HS-5 (cell line): ENCODE results near the gene USP47.

Source experiments
- DNase-seq: peaks from one replicate; pipeline ENCODE4 v3.0.0-alpha.2; 2012; ENCODE audit warnings: low read depth

Gene USP47, protein sequence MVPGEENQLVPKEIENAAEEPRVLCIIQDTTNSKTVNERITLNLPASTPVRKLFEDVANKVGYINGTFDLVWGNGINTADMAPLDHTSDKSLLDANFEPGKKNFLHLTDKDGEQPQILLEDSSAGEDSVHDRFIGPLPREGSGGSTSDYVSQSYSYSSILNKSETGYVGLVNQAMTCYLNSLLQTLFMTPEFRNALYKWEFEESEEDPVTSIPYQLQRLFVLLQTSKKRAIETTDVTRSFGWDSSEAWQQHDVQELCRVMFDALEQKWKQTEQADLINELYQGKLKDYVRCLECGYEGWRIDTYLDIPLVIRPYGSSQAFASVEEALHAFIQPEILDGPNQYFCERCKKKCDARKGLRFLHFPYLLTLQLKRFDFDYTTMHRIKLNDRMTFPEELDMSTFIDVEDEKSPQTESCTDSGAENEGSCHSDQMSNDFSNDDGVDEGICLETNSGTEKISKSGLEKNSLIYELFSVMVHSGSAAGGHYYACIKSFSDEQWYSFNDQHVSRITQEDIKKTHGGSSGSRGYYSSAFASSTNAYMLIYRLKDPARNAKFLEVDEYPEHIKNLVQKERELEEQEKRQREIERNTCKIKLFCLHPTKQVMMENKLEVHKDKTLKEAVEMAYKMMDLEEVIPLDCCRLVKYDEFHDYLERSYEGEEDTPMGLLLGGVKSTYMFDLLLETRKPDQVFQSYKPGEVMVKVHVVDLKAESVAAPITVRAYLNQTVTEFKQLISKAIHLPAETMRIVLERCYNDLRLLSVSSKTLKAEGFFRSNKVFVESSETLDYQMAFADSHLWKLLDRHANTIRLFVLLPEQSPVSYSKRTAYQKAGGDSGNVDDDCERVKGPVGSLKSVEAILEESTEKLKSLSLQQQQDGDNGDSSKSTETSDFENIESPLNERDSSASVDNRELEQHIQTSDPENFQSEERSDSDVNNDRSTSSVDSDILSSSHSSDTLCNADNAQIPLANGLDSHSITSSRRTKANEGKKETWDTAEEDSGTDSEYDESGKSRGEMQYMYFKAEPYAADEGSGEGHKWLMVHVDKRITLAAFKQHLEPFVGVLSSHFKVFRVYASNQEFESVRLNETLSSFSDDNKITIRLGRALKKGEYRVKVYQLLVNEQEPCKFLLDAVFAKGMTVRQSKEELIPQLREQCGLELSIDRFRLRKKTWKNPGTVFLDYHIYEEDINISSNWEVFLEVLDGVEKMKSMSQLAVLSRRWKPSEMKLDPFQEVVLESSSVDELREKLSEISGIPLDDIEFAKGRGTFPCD (N-terminal part only)

DNA sequence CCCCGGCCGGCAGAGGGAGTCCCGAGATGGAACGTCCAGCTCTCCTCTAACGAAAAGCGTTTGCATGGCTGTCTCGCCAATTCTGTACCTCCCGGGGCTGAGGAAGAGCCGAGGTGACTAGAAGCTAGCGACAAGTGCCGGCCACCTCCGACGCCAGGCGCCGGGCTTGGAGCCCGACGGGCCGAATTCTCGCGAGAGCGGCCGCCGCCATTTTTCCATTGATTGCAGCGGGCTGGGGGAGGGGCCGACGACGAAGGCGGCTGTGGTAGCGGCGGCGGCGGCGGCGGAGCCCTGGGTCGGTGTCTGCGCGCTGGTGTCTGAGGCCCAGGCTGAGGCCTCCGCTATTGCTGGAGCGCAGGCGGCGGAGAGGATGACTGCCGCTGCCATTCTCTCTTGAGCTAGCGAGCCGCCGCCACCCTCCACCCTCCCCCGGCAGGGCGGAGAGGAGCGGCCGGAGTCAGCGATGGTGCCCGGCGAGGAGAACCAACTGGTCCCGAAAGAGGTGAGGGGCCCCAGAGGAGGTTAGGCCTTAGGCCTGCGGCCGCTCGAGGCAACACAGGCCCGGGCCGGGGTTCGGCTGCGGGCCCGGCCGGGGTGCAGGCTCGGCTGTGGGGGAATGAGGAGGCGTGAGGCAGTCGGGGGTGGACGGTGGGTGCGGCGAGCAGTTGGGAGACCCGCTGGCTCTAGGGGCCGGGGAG, at the start of gene USP47:
USP47 (plus strand) TSS at position 250 of the 698 bp plus-strand sequence; CDS start at position 464, 214 bp downstream.
- peak; percentile 47 for DNase-seq

DNA sequence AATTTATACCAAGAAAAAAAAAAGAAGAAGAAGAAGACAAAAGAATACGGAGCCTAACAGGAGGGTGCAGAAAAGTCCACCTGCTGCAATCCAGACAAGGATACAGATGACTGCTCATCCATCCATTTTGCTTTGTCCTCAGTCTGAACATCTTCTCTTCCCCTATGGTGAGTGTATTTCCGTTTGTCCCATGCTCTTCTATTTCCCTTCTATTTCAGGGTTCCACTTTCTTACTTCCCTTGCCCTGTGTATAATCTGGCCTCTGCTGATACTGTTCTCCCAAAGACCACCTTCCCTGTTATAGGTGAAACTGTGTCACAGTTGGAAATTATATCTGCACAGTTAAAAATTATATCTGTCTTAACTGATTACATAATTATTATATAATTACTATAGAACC, 48.7 kb upstream of the USP47 start:
- DNase-seq, result no peak

DNA sequence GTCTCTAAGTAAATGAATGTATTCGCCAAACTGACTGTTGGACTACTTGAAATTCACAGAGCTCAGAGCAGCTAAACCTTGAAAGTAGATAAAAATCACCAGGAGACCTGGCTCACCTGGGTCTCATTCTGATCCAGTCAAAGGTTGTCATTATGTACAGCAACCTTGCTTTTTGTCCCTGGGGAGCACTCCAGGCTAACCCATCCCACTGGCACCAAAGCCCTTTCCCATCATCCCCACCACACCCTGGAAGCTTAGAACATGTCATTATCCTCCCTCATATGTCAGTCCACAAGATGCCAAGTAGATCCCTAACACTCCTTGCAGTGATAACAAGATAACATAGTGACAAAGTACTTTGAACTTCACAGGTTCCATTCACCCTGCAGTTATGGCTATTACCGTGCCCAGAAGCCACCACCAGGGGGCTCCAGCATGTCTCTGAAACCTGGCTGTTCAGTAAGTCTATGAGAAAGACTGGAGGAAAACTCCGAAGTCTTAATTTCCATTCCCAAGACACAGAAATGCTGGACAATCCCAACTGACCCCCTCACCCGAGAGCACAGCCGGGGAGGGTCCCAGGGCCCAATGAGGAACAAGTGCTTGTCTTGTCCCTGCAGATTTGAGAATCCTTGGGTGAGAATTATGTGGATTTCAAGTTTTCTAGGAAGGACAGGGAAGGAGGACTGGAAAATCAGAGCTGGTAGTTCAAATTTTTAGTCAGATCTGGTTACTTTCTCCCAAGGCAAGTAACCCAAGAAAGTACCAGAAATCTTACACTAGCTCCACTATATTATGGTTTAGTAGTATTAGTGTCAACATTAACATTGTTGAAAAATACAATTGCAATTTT, 43.0 kb upstream of the USP47 start:
- no peak for DNase-seq

DNA sequence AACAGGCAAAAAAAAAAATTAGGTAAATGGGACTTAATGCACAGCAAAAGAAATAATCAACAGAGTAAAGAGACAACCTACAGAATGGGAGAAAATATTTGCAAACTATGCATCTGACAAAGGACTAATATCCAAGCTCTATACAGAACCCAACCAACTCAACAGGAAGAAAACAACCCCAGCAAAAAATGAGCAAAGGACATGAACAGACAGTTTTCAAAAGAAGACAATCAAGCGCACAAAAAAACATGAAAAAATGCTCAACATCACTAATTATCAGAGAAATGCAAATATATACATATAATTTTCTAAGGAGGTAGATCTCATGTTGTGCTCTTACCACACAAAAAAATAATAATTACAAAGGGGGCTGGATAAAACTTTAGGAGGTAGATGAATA, 36.5 kb upstream of the USP47 start:
- DNase-seq, result no peak

DNA sequence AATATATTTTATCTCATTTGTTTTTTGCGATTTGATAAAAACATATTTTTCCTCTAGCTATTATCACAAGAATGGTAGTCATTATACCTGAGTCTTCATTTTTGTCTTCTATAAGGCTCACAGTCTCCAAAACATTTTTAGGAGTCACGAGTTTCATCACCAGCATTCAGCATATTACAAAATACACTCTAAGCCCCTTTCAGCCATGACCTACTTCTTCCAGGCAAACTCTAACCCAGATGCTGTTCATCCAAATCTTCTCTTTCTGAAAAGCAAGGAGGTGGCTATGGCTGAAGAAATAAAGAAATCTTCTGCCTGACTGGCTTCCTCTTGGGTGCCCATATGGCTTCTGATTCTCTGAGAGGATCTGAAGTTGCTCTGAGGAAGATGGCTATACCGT, 35.7 kb upstream of the USP47 start:
- DNase-seq, result no peak

DNA sequence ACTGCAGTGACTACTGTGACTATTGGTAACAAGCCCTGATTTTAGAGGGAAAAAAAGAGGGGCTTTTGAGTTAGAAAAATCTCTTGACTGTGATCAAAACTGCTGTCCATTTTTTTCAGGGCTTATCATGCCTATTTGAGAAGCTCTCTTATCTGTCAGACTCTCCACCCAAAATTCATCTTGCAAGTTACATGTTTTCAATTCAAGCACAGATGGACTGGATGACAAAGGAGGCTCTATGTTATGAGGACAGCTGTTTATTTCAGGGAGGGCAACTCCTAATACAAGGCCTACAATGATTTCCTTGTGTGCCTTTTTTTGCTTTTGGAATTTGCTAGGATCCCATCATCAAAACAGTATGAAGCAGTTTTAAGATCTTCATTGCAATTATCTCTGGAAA, 35.2 kb upstream of the USP47 start:
- no peak for DNase-seq

DNA sequence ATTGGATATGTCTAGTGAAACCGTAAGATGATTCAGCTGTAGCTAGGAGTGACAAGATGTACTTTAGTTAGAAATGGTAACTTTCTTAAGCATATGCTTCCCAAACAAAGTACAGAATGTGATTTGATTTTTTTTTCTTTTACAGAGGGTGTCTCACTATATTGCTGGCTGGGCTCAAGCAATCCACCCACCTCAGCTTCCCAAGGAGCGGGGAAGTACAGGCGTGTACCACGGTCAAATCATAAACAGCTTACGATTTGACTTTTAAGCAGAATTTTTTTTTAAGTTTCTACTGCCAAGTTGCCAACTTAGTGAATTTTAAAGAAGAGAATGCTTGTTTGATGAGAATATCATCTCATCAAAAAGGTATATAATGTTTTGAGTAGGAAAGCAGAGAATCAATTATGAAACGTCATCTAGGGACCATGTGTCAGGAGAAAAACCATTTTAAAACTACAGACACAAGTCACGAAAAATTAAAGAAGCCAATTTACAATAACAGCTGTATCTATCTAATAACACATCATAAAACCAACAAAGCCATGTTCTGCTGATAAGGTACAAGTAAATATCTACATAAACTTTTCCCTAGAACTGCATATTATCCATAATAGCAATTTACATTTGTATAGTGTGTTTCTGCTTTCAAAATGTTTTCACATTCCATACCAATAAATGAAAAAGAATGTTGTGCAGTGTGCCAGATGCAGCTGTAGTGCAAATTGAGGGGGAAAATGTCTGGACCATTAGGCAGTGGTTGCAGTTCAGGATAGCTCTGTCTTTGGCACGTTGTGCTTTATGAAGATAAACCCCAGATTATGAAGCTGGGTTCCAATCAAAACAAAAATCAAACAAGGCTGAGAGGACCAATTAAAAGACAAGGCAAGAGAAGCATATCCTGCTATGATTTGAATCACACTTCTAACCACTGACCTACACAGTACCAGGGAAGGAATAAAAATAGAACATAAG, 33.7 kb upstream of the USP47 start:
- DNase-seq, result no peak

DNA sequence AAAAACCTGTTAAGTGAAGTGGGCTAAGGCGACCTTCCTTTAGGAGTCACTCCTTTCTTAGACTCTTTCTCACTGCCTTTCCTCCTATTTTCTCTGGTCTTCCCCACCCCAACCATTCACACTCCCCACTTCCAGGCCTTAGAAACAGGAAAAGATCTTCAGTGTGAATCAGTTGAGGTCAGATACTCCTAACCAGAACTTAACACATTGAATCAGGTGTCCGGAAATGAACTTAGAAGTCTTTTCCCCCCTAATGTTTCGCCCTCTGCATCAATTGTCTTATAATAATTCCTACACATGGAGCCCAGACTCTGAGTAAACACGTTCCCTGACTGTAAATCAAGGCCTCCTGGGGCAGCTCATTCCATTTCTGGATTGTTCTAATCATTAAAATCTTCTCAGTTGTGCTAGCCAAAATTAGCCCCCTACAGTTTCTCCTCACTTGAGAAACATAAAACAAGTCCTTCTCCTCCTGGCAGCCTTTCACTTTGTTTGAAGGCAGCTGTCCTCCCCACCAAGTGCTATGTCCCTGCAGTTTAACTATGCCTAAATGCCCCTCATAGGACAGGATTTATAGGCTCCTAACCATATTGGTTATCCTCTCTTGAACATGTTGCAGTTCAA, 32.7 kb upstream of the USP47 start:
- DNase-seq, result no peak

DNA sequence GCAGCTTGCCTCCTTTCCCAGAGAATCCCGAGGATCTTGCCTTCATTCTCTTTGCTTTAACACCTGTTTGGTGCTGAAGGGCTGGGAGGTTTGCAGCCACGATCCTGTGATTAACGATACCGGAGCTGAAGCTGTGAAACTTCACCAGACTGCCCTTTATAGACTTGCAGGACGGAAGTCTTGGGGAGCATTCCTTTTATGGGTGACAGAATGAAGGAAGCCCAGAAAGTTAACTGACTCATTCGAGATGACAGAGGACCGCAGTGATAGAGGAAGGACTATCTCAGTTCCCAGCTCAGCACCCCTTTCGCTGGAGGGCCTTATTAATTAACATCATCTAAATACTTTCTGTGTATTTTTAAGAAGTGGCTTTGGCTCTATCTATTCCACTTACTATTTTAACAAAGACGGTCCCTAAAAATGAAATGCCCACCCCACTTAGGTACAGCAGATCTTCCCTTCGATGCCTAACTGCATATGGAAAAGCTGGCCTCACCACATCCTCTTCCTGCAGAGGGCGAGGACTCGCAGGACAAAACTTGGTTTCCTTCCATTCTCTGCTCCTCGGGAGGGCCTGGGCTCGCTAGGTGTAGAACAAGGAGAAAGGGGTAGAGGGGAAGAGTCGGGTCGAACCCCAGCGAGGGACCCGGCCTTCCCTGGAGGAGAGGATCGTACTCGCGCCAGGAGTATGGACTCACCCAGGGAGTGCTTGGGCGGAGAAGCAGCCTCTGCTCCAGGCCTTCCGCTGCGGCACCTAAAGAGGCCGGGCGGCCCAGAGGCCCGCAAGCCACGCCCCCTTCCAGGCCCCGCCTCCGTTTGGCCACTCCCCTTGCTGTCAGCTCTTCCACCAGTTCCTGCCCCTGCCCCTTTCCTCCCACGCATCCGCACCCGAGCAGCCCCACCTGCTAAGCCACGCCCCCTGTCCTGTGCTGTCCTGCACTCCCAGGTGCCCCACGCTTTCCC, 30.7 kb upstream of the USP47 start:
- DNase-seq, result no peak

DNA sequence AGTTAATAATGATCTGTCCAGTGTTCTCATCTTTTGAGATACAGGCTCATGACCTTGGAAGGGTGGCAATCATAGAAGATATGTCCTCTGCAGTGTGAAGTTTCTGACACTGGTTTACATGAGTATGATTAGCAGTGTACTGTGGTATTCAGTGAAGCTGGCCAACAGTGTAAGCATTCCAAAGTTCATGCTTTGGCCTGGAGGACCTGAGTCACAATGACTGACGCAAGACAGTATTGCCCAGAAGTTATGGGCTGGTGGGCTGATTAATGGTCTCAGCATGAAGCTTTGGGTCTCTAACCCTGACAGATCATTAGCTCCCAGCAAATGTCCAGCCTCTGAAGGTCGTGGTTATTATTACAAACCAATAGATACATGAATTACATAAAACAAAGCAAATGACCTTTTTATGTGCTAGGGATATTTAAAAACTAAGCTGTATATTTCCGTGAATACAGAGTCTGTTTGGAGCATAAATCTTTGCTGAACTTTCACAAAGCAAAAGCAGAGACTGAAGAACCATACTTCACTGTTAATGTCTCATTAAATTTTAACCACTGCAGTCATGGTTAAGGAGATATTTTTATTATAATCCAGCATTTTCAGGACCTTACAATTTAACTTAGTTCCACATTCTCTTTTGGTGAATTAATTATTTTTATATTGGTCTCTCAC, 28.3 kb upstream of the USP47 start:
- DNase-seq, result peak; percentile 89

DNA sequence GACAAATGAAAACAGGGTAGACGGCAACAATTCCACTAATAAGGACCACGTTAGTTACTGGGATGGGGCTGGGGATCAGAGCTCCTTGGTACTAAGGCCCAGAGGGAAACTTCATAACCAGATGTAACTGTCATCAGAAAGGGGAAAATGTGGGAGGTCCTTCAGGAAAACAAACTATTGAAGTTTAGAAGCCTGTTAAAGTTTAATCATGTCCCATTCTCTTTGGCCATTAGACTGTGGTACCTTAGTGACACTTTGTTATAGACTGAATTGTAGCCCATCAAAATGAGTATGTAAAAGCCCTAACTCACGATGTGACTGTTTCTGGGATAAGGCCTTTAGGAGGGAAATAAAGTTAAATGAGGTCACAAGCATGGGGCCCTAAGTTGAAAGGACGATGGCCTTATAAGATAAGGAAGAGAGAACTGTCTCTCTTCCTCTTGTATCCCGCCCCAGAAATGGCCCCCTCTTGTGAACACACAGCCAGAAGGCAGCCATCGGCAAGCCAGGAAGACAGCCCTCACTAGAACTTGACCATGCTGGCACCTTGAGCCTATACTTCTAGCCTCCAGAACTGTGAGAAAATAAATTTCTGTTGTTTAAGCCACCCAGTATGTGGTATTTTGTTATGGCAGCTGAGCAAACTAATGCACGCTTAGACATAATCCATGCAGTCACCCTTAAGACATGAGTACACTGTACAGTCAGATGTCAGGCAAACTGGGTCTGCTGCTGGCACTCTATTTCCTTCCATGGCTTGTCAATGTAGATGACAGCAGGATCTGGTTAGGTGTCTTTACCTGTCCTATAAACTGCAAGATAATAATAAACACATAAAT, 26.9 kb upstream of the USP47 start:
- DNase-seq, result no peak

DNA sequence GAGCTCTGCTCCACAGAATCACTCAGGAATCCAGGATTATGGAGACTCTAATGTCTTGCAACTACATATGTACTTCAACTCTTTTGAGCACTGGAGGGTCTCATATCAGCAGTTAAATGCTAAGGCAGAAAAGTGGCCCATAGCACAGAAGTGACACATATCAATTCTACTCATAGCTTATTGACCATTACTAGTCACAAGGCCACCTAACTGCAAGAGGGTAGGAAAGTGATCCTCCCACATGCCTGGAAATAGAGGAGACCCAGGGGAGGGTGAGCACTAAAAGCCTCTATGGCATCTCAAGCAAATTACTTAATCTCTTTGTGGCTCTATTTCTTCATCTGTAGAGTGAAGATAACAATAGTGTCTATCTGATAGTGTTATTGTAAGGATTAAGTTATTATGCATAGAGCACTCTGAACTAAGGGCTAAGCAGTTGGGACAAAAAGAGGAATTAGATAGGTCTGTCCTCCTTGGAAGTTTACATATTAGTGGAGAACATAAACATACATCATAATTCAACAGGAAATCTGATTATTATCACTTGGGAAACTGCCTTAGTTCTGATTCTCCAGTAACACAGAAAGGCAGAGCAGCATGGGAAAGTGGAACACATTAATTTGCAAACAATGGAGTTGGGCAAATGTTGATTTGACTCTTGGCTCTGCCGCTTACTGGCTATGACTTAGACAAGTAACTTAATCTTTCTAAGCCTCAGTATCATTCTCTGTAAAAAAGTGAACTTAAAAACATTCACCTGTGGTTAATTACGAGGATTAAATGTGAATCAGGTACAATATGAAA, 25.1 kb upstream of the USP47 start:
- DNase-seq, result no peak

DNA sequence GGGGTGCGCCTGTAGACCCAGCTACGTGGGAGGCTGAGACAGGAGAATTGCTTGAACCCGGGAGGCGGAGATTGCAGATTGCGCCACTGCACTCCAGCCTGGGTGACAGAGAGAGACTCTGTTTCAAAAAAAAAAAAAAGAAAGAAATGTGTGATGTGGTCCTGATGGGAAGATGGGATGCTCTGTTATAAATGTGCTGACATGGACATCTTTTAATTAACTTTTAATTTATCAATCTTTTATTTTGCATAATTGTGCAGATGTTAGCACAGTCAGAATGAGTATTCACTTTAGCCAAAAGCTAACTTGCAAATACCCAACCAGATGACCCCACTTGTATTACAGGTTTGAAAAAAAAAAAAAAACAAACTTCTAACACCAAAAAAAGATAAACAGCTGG, 23.8 kb upstream of the USP47 start:
- DNase-seq, result no peak

DNA sequence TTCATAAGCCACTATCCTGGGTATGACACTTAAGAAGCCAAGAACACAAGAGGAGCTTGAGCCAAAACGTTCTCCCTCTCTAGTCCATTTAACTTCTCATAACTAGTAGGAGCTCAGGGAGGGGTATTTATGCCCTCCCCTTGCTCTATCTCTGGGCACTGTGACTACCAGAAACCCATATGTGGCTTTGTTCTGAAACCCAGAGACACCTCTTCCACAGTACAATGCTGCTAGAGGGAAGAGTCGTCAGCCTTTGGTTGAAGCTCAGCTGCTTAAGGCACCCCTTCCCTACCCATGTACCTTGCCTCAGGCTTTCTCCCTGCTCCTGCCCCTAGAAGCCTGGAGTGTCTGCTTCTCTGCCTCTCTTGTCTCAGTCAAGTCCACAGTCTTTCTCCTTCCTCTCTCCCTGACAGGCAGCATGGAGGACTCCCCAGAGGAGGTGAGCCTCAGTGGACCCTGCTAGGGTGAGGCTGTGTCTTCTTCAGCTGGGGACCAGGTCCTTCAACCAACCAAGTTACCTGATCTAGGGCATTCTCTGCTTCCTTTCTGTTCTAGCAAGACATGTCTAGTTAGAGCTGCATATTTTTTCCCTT, 23.1 kb upstream of the USP47 start:
- no peak for DNase-seq

DNA sequence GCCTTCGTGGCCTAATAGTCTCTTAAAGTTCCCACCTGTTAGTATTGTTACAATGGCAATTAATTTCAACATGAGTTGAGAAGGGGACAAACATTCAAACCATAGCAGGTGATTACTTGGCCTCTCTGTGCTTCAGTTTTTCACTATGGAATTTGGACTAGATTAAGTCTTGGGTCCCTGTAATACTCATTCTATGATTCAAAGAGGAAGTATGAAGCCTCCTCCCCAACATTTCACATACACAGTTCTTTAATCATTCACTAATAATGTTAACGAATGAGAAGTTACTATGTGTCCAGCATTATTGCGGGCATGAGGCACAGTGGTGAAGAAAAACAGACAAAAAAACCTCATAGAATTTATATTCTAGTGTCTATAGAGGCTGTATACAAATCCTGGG, 19.9 kb upstream of the USP47 start:
- DNase-seq, result no peak
